H1 (cell line): ENCODE results near the gene BTN1A1. TPM values are rescaled to one million over a fixed set of nuclear protein-coding genes. Genes with fewer than 3 reads are reported as not detected.

ENCODE experiments used
- CTCF ChIA-PET: fragments of 300-600 bp; sonication (Branson Sonifier 250); formaldehyde crosslinking; loops from one replicate; lab custom pipeline; 2021; ENCODE audit not compliant: partially characterized antibody; lab: Charles Lee
- POLR2A ChIA-PET: fragments of 300-600 bp; sonication (Branson Sonifier 250); formaldehyde crosslinking; loops from one replicate; lab custom pipeline; 2021; ENCODE audit warnings: inconsistent platforms; ENCODE audit not compliant: partially characterized antibody; lab: Charles Lee
- DNase-seq, 2 experiments: peaks; one replicate each; pipeline versions ENCODE4 v3.0.0 to v3.0.0-alpha.2; 2010 to 2022; ENCODE audit warnings: low spot score in 2 of 2, low read depth in 1 of 2, mixed read lengths in 1 of 2
- FAIRE-seq: peaks from 2 replicates; lab custom pipeline; 2011; peaks lifted over from hg19 to GRCh38; lab: Jason Lieb, UNC
- H2AFZ ChIP-seq: 2 replicates; pipeline ENCODE4 v1.8.1; 2012; ENCODE audit warnings: low read length, inconsistent platforms
- H2AK5ac ChIP-seq: 2 replicates; pipeline ENCODE4 v1.6.1; 2013; ENCODE audit warnings: low read depth, low read length
- H2BK120ac ChIP-seq: replicated peaks from 2 replicates; pipeline ENCODE3; 2013; ENCODE audit warnings: low read depth, low read length, inconsistent platforms
- H2BK12ac ChIP-seq: 2 replicates; pipeline ENCODE4 v1.6.1; 2013; ENCODE audit warnings: low read depth, low read length
- H2BK15ac ChIP-seq: 2 replicates; pipeline ENCODE4 v1.6.1; 2013; ENCODE audit warnings: low read length
- H2BK20ac ChIP-seq: 2 replicates; pipeline ENCODE4 v1.6.1; 2013; ENCODE audit warnings: low read length
- H2BK5ac ChIP-seq: 2 replicates; pipeline ENCODE4 v1.6.1; 2013; ENCODE audit warnings: low read depth, low read length
- H3K14ac ChIP-seq: 2 replicates; pipeline ENCODE4 v1.6.1; 2013; ENCODE audit warnings: inconsistent platforms; ENCODE audit not compliant: insufficient read length
- H3K18ac ChIP-seq: 2 replicates; pipeline ENCODE4 v1.6.1; 2013; ENCODE audit warnings: low read length; ENCODE audit errors: extremely low read depth
- H3K23ac ChIP-seq: 2 replicates; pipeline ENCODE4 v1.6.1; 2013; ENCODE audit warnings: inconsistent platforms; ENCODE audit not compliant: insufficient read length
- H3K23me2 ChIP-seq: 2 replicates; pipeline ENCODE4 v1.6.1; 2013; ENCODE audit warnings: low read depth, low read length
- H3K27ac ChIP-seq: 2 replicates; pipeline ENCODE4 v1.6.1; 2011; ENCODE audit warnings: low read depth, low read length, inconsistent platforms
- H3K27me3 ChIP-seq, 4 experiments: replicated peaks in 1 of 4; 1 replicate in 1 of 4; 2 replicates in 3 of 4; pipeline versions ENCODE4 v1.6.1 to v1.8.1; 2011 to 2013; ENCODE audit warnings: low read length in 3 of 4, mild to moderate bottlenecking in 3 of 4, inconsistent platforms in 2 of 4, mixed read lengths in 2 of 4, moderate library complexity in 1 of 4; ENCODE audit not compliant: control insufficient read depth in 3 of 4, insufficient read depth in 3 of 4; ENCODE audit errors: extremely low read depth in 1 of 4
- H3K36me3 ChIP-seq, 4 experiments: 2 replicates each; pipeline versions ENCODE4 v1.6.1 to v1.8.1; 2011 to 2013; ENCODE audit warnings: mild to moderate bottlenecking in 4 of 4, low read length in 3 of 4, moderate library complexity in 2 of 4, control low read depth in 1 of 4, inconsistent platforms in 1 of 4; ENCODE audit not compliant: insufficient read depth in 4 of 4, control insufficient read depth in 2 of 4
- H3K4ac ChIP-seq: replicated peaks from 2 replicates; pipeline ENCODE3; 2013; ENCODE audit warnings: low read length, low read depth, mixed read lengths, inconsistent platforms; ENCODE audit not compliant: insufficient read length
- H3K4me1 ChIP-seq, 4 experiments: replicated peaks in 1 of 4; 1 replicate in 1 of 4; 2 replicates in 3 of 4; pipeline versions ENCODE4 v1.6.1 to v1.8.1; 2011 to 2013; ENCODE audit warnings: low read length in 3 of 4, inconsistent platforms in 2 of 4, mixed read lengths in 1 of 4; ENCODE audit not compliant: insufficient read depth in 4 of 4, control insufficient read depth in 3 of 4
- H3K4me2 ChIP-seq, 2 experiments: 2 replicates each; pipeline versions ENCODE4 v1.6.1 to v1.8.1; 2011 to 2013; ENCODE audit warnings: low read depth in 2 of 2, low read length in 2 of 2, control low read depth in 1 of 2, inconsistent platforms in 1 of 2, mild to moderate bottlenecking in 1 of 2; ENCODE audit not compliant: insufficient read depth in 1 of 2
- H3K4me3 ChIP-seq, 4 experiments: fragments of 200-600, 300-600 bp in 1 of 4; sonication (generic), shearing (Covaris generic), sonication (Bioruptor Twin) in 1 of 4; 2 replicates each; pipeline versions ENCODE4 v1.5.1 to v1.8.1; 2011 to 2016; ENCODE audit warnings: low read length in 4 of 4, low read depth in 3 of 4, control low read depth in 2 of 4, inconsistent platforms in 2 of 4, mild to moderate bottlenecking in 2 of 4, mixed read lengths in 1 of 4, moderate library complexity in 1 of 4; ENCODE audit not compliant: insufficient read depth in 2 of 4; ENCODE audit errors: extremely low read depth in 1 of 4
- H3K56ac ChIP-seq: replicated peaks from 2 replicates; pipeline ENCODE3; 2013; ENCODE audit warnings: low read depth, mild to moderate bottlenecking, mixed read lengths, low read length, inconsistent platforms; ENCODE audit not compliant: insufficient read length
- H3K79me1 ChIP-seq: 2 replicates; pipeline ENCODE4 v1.6.1; 2013; ENCODE audit warnings: low read depth, low read length, control low read depth
- H3K79me2 ChIP-seq, 2 experiments: 2 replicates each; pipeline versions ENCODE4 v1.6.1 to v1.8.1; 2012 to 2013; ENCODE audit warnings: low read length in 2 of 2, mild to moderate bottlenecking in 2 of 2, inconsistent platforms in 1 of 2; ENCODE audit not compliant: insufficient read depth in 2 of 2, control insufficient read depth in 1 of 2
- H3K9ac ChIP-seq, 4 experiments: replicated peaks in 1 of 4; 1 replicate in 1 of 4; 2 replicates in 3 of 4; pipeline versions ENCODE4 v1.6.1 to v1.8.1; 2011 to 2013; ENCODE audit warnings: low read depth in 3 of 4, low read length in 3 of 4, control low read depth in 2 of 4, mild to moderate bottlenecking in 2 of 4, moderate library complexity in 2 of 4, inconsistent platforms in 1 of 4; ENCODE audit errors: extremely low read depth in 1 of 4
- H3K9me3 ChIP-seq, 2 experiments: 2 replicates each; pipeline versions ENCODE4 v1.6.1 to v1.8.1; 2012 to 2013; ENCODE audit warnings: mild to moderate bottlenecking in 2 of 2, moderate library complexity in 2 of 2, control low read depth in 1 of 2, inconsistent platforms in 1 of 2, low read depth in 1 of 2, low read length in 1 of 2, mixed read lengths in 1 of 2; ENCODE audit not compliant: insufficient read depth in 2 of 2
- H4K20me1 ChIP-seq, 2 experiments: replicated peaks in 1 of 2; 2 replicates each; pipeline versions ENCODE3 to v1.8.1; 2011 to 2013; ENCODE audit warnings: inconsistent platforms in 2 of 2, low read length in 2 of 2, mild to moderate bottlenecking in 1 of 2; ENCODE audit not compliant: insufficient read depth in 2 of 2, control insufficient read depth in 1 of 2
- H4K5ac ChIP-seq: 2 replicates; pipeline ENCODE4 v1.6.1; 2013; ENCODE audit warnings: low read length, low read depth, mixed read lengths, inconsistent platforms; ENCODE audit not compliant: insufficient read length
- H4K8ac ChIP-seq: 2 replicates; pipeline ENCODE4 v1.8.0; 2013; ENCODE audit warnings: mild to moderate bottlenecking, moderate library complexity, low read length, inconsistent platforms; ENCODE audit not compliant: insufficient read depth; ENCODE audit errors: extremely low read depth
- H4K91ac ChIP-seq: replicated peaks from 2 replicates; pipeline ENCODE3; 2013; ENCODE audit warnings: low read length, mixed read lengths, inconsistent platforms; ENCODE audit not compliant: insufficient read length
- TAF7 ChIP-seq: optimal IDR thresholded peaks from 2 replicates; pipeline ENCODE3; 2011; ENCODE audit warnings: low read depth, mild to moderate bottlenecking, inconsistent platforms, low read length, moderate library complexity, borderline replicate concordance
- YY1 ChIP-seq: IDR thresholded peaks from 2 replicates; pipeline ENCODE4 v1.6.1; 2011; ENCODE audit warnings: low read depth, mild to moderate bottlenecking, low read length
- WGBS, 2 experiments: shearing (Covaris generic) in 1 of 2; methylation state at CpG; one replicate each; pipeline versions ENCODE4 v1.1.6 to v1.1.7; 2013 to 2015; ENCODE audit warnings: low lambda C conversion rate in 2 of 2, mixed read lengths in 2 of 2, inconsistent platforms in 1 of 2, low coverage in 1 of 2, missing lambda C conversion rate in 1 of 2; ENCODE audit not compliant: insufficient replicate concordance in 2 of 2, insufficient coverage in 1 of 2, insufficient read length in 1 of 2; ENCODE audit errors: extremely low coverage in 1 of 2, missing lambda C conversion rate in 1 of 2; 5-methylcytosine and 5-hydroxymethylcytosine counted together
- polyA plus RNA-seq, 7 experiments: library from polyadenylated mRNA; depleted of rRNA in 3 of 7; stranded (reverse) in 5 of 7; unstranded in 2 of 7; fragments of >200 nt in 5 of 7; fragments of 200-250 nt in 2 of 7; gene quantifications; 1 replicate in 5 of 7; 2 replicates in 1 of 7; 4 replicates in 1 of 7; pipeline versions ENCODE4 v1.2.1 to v1.2.3, GENCODE V29; 2011 to 2013; ENCODE audit warnings: missing spikeins in 2 of 7, mixed read lengths in 2 of 7
- total RNA-seq: library from RNA; stranded (reverse); fragmentation: NEBNext Ultra II Directional; extraction: Animal tissue kit (Norgen Biotek cat#: 25700); gene quantifications from 2 replicates; pipeline ENCODE4 v1.2.1, GENCODE V29; 2021

BTN1A1 gene
- total and polyA plus RNA-seq, 2 of the 8 experiments (the other 6 are each of a cell fraction or from before 2014, with no cell fraction given) = 0.28 to 0.35 TPM

DNA sequence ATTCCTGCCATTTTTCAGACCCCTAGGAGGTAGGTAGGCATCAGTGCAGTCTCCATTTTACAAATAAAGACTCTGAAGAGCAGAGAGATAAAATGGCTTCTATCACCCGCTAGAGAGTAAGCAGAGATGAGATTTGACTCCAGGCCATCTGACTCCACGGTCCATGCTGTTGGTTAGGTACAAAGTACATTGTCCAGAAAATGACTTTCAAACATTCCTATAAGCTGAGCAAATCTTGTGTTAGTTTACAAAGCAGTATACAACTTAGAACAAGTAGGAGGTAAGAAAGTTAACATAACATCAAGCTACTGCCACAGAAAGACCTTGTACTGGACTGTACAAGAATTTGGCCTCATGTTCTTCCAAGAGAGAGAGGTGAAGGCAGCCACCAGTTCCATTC lies 14.9 kb downstream of the BTN1A1 start:
- H3K18ac ChIP-seq = no peak overlapping the region
- H4K5ac ChIP-seq = no peak overlapping the region
- no peak for DNase-seq
- no peak overlapping the region for H2BK120ac ChIP-seq
- no peaks in the 10 kb centered on the region for H3K79me1 ChIP-seq
- H4K8ac ChIP-seq = no peak overlapping the region
- H3K4me2 ChIP-seq = no peak overlapping the region
- no peak overlapping the region for H3K27ac ChIP-seq
- no peaks in the 10 kb centered on the region for H3K79me2 ChIP-seq
- no peak overlapping the region for H3K4me3 ChIP-seq
- H2BK15ac ChIP-seq = no peak overlapping the region
- H2AK5ac ChIP-seq = no peak overlapping the region
- POLR2A ChIA-PET = interaction anchor here (1.3 kb wide), 1 partner anchor 183 kb away, joined by 3 read pairs; no protein-coding TSS in a partner anchor
- H3K9me3 ChIP-seq = no peaks in the 10 kb centered on the region
- no peaks in the 10 kb centered on the region for H4K20me1 ChIP-seq
- no peak overlapping the region for H2BK5ac ChIP-seq
- no peak overlapping the region for H3K4ac ChIP-seq
- no peak overlapping the region for H4K91ac ChIP-seq
- no peak overlapping the region for H3K9ac ChIP-seq
- H2AFZ ChIP-seq = no peak overlapping the region
- no peak overlapping the region for H3K23ac ChIP-seq
- H2BK20ac ChIP-seq = no peak overlapping the region
- 86% methylated on average over 2 of the region's 2 CpGs; no CpG with 5 or more reads in 1 of the 2 experiments for WGBS, 2 experiments
- no peaks in the 10 kb centered on the region for H3K27me3 ChIP-seq
- H2BK12ac ChIP-seq = no peak overlapping the region
- CTCF ChIA-PET = interaction anchor here (0.7 kb wide), 1 partner anchor 30 kb away, joined by 3 read pairs; no protein-coding TSS in a partner anchor
- H3K4me1 ChIP-seq = peaks cover 0 to under 1% (median 0%) of the 10 kb centered on the region in 4 experiments; a peak in 1 of 7 replicates
- 0 out of 2 replicates have a peak, but pooled peaks cover 2% of the 10 kb centered on the region for H3K23me2 ChIP-seq
- H3K56ac ChIP-seq = no peak overlapping the region
- no peak for FAIRE-seq
- H3K14ac ChIP-seq = no peak overlapping the region
- TF ChIP-seq YY1 (peak; percentile 70; the same call in 1 of the 2 replicates), TAF7 (no peak)
- H3K36me3 ChIP-seq = no peaks in the 10 kb centered on the region
